GM19397 (cell line): ENCODE results near the gene FAHD2B.
A peak's percentile ranks its signal among the peaks of the same experiment; 100 is the strongest.
"Not testable (repeated sequence)": the region's sequence is repeated elsewhere in the genome, so short reads cannot be mapped to it uniquely, and the experiment has no call there.

ENCODE experiments used
- ATAC-seq: cut with Tn5 transposase; IDR thresholded peaks from one replicate; pipeline ENCODE4 v1.9.1; 2021; ENCODE audit warnings: mild to moderate bottlenecking, moderate library complexity; ENCODE audit not compliant: unreplicated experiment

The FAHD2B gene

GRCh38 chr2:97094772-97095611, at the start of gene FAHD2B:
TSS of gene FAHD2B (minus strand) at chr2:97094882. CDS start at chr2:97091706, 3,176 bp downstream.
- ATAC-seq = peak; percentile 89

GRCh38 chr2:97144016-97144415, 49.3 kb upstream of the FAHD2B start:
- ATAC-seq = not testable (repeated sequence)

GRCh38 chr2:97129090-97129489, 34.4 kb upstream of the FAHD2B start:
- not testable (repeated sequence) for ATAC-seq

GRCh38 chr2:97113882-97114255, 19.2 kb upstream of the FAHD2B start:
- ATAC-seq = peak; percentile 12

- peak; percentile 97 for ATAC-seq
Measured at GRCh38 chr2:97113050-97113881, 18.6 kb upstream of the FAHD2B start, which contains the start of gene ANKRD36. TSS of gene ANKRD36 (plus strand) at chr2:97113153. CDS start at chr2:97113740, 587 bp downstream.

- peak; percentile 36 for ATAC-seq
Measured at GRCh38 chr2:97112320-97113049, 17.8 kb upstream of the FAHD2B start.

- not testable (repeated sequence) for ATAC-seq
Measured at GRCh38 chr2:97111246-97111645, 16.6 kb upstream of the FAHD2B start.

GRCh38 chr2:97106878-97107277, 12.2 kb upstream of the FAHD2B start:
- not testable (repeated sequence) for ATAC-seq

- ATAC-seq = not testable (repeated sequence)
Measured at GRCh38 chr2:97098786-97099372, 4.2 kb upstream of the FAHD2B start.

- ATAC-seq = no peak
Measured at GRCh38 chr2:97095661-97096060, 979 bp upstream of the FAHD2B start.

- not testable (repeated sequence) for ATAC-seq
Measured at GRCh38 chr2:97093983-97094771, 505 bp downstream of the FAHD2B start.

GRCh38 chr2:97092946-97093345, 1.7 kb downstream of the FAHD2B start:
- not testable (repeated sequence) for ATAC-seq

GRCh38 chr2:97088706-97089105, 6.0 kb downstream of the FAHD2B start:
- not testable (repeated sequence) for ATAC-seq

- not testable (repeated sequence) for ATAC-seq
Measured at GRCh38 chr2:97085093-97085492, 9.6 kb downstream of the FAHD2B start.

- not testable (repeated sequence) for ATAC-seq
Measured at GRCh38 chr2:97083516-97083915, 11.2 kb downstream of the FAHD2B start.

- not testable (repeated sequence) for ATAC-seq
Measured at GRCh38 chr2:97082206-97082605, 12.5 kb downstream of the FAHD2B start.

- ATAC-seq = not testable (repeated sequence)
Measured at GRCh38 chr2:97080855-97081254, 13.8 kb downstream of the FAHD2B start.

- not testable (repeated sequence) for ATAC-seq
Measured at GRCh38 chr2:97077213-97077612, 17.5 kb downstream of the FAHD2B start.

- ATAC-seq = not testable (repeated sequence)
Measured at GRCh38 chr2:97070915-97071314, 23.8 kb downstream of the FAHD2B start.

- not testable (repeated sequence) for ATAC-seq
Measured at GRCh38 chr2:97068722-97069121, 26.0 kb downstream of the FAHD2B start.
